HG02588 (cell line): ENCODE measurements around the gene DNAJC5.
"Not testable (repeated sequence)": the region's sequence is repeated elsewhere in the genome, so short reads cannot be mapped to it uniquely, and the experiment has no call there.

Experiments
- ATAC-seq: cut with Tn5 transposase; IDR thresholded peaks from one replicate; pipeline ENCODE4 v1.9.1; 2021; ENCODE audit warnings: mild to moderate bottlenecking, moderate library complexity; ENCODE audit not compliant: unreplicated experiment

Gene DNAJC5

GRCh38 chr20:63861365-63861934, 33.5 kb upstream of the DNAJC5 start, which contains the start of gene ABHD16B:
Gene ABHD16B (plus strand): TSS chr20:63861498. CDS start chr20:63861541, 43 bp downstream.
- no peak for ATAC-seq

GRCh38 chr20:63861981-63862901, 32.7 kb upstream of the DNAJC5 start:
- ATAC-seq, result no peak

- no peak for ATAC-seq
Measured at GRCh38 chr20:63863021-63863797, 31.7 kb upstream of the DNAJC5 start.

GRCh38 chr20:63863798-63864544, 31.0 kb upstream of the DNAJC5 start:
- peak; percentile 56 for ATAC-seq

GRCh38 chr20:63864545-63864977, 30.4 kb upstream of the DNAJC5 start:
- ATAC-seq, result no peak

- ATAC-seq, result peak; percentile 71
Measured at GRCh38 chr20:63864978-63865640, 29.8 kb upstream of the DNAJC5 start, which contains the start of gene TPD52L2. Gene TPD52L2 (plus strand): TSS chr20:63865270. CDS start chr20:63865366, 96 bp downstream.

- not testable (repeated sequence) for ATAC-seq
Measured at GRCh38 chr20:63867042-63867441, 27.9 kb upstream of the DNAJC5 start.

GRCh38 chr20:63868264-63868663, 26.7 kb upstream of the DNAJC5 start:
- ATAC-seq, result no peak

GRCh38 chr20:63873477-63873971, 21.4 kb upstream of the DNAJC5 start:
- no peak for ATAC-seq

- not testable (repeated sequence) for ATAC-seq
Measured at GRCh38 chr20:63874241-63874640, 20.7 kb upstream of the DNAJC5 start.

- no peak for ATAC-seq
Measured at GRCh38 chr20:63876489-63877036, 18.4 kb upstream of the DNAJC5 start.

GRCh38 chr20:63877755-63878470, 17.0 kb upstream of the DNAJC5 start:
- ATAC-seq, result no peak

- ATAC-seq, result no peak
Measured at GRCh38 chr20:63878899-63879663, 15.8 kb upstream of the DNAJC5 start.

- ATAC-seq, result not testable (repeated sequence)
Measured at GRCh38 chr20:63880901-63881300, 14.0 kb upstream of the DNAJC5 start.

GRCh38 chr20:63881451-63882226, 13.3 kb upstream of the DNAJC5 start:
- no peak for ATAC-seq

GRCh38 chr20:63882257-63883200, 12.4 kb upstream of the DNAJC5 start:
- ATAC-seq, result no peak
